LNCaP clone FGC (cell line): ENCODE data around the gene OGG1.
"Not testable (repeated sequence)": the region's sequence is repeated elsewhere in the genome, so short reads cannot be mapped to it uniquely, and the experiment has no call there.

Source experiments
- DNase-seq: peaks from one replicate; pipeline ENCODE4 v3.0.0-alpha.2; 2011; ENCODE audit warnings: low read depth
- H3K4me3 ChIP-seq: 2 replicates; pipeline ENCODE4 v1.5.1; 2011; ENCODE audit warnings: mild to moderate bottlenecking, low read depth, low read length, control low read depth
- TF ChIP-seq, protein P1 (sequence below): IDR thresholded peaks from 2 replicates; pipeline ENCODE4 v1.5.1; 2012; ENCODE audit warnings: mild to moderate bottlenecking; ENCODE audit not compliant: control insufficient read depth, insufficient read depth; ENCODE audit errors: extremely low read depth

OGG1 gene

DNA sequence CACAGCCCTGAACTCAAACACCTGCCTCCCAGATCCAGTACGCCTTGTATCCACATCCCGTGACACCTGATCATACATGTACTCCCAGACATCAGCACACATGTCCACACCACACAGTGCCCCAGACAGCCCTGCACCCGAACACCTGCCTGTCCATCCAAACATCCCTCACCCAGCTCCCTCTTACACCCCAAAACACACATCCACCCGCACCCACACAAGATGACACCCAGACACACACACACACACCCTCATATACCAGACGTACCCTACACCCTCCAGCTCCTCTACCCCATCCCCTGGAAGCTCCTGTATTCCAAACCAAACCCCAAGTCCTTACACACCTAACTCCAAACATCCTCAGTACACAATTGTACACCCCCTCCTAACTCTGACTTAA, 19.3 kb downstream of the OGG1 start:
- H3K4me3 ChIP-seq, result peak overlapping the region; percentile 70
- TF ChIP-seq, protein P1, sequence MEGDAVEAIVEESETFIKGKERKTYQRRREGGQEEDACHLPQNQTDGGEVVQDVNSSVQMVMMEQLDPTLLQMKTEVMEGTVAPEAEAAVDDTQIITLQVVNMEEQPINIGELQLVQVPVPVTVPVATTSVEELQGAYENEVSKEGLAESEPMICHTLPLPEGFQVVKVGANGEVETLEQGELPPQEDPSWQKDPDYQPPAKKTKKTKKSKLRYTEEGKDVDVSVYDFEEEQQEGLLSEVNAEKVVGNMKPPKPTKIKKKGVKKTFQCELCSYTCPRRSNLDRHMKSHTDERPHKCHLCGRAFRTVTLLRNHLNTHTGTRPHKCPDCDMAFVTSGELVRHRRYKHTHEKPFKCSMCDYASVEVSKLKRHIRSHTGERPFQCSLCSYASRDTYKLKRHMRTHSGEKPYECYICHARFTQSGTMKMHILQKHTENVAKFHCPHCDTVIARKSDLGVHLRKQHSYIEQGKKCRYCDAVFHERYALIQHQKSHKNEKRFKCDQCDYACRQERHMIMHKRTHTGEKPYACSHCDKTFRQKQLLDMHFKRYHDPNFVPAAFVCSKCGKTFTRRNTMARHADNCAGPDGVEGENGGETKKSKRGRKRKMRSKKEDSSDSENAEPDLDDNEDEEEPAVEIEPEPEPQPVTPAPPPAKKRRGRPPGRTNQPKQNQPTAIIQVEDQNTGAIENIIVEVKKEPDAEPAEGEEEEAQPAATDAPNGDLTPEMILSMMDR, result no peak
- no peak for DNase-seq

DNA sequence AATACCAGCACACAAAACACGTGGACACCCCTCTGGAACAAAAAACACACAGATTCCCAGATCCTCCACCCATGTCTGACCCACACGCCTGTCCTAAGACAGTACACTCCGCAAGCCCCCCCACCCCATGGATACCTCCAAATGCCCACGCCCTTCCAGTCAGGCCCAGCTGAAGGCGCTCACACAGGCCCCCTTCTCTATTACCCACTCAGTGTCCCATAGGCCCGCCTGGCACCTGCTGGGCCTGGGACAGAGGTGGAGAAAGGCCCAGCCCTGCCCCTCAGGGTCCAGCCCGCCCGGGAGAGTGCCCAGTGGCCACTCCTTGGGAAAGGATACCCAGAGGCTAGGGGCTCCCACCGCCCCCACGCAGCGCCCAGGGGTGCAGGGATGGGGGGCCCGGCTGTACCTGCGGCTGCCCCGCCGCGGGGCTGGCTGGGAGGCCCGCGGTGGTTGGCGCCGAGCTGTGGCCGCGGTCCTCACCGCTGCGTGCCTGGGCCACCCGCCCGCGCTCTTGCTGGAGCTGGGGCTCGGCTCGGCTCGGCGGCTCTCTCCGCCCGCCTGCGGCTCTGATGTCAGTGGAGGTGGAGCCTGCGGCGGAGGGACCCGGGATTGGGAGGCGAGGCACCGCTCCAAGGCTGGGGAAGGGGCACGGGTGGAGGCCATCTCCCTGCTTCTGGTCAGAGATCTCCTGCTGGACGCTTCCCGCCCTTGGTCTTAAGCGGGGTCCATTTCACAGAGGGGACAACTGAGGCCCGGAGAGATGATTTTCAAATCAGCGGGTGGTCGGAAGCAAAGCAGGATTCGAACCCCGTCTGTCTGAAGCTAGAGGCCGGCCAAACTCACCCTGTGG, 19.9 kb downstream of the OGG1 start, which contains the start of gene CAMK1:
CAMK1 (minus strand) TSS at position 522 of the 850 bp plus-strand sequence. CDS start 2,198 bp downstream, outside the sequence.
- no peak for DNase-seq
- peak within 1 kb of the TSS; percentile 70 for H3K4me3 ChIP-seq
- TF ChIP-seq, protein P1, result no peak

DNA sequence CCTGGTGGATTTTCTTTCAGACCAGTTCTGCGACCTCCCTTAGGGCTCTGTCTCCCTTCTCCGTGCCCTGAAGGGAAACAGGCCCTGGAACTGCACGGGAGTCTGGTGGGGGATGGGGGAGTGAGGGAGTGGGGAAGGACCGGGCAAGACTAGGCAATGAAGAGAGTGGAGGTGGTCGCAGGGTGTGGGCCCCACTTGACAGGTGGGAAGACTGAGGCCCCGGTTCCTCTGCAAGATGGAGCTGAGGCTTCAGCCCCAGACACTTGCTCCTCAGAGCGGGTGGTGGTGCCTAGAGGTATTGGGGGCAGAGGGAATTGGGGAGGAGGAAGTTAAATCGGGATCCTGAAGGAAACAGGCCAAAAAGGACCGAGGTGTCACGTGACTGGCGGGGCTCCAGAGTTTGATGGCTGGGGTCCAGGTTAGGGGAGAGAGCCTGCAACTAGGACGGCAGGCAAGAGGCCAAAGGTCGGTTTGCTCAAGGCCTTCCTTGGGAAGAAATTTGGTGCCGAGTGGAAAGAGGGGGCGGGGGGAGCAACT, 20.6 kb downstream of the OGG1 start:
- TF ChIP-seq, protein P1, result no peak
- DNase-seq, result peak; percentile 69
- H3K4me3 ChIP-seq, result peak overlapping the region; percentile 70

DNA sequence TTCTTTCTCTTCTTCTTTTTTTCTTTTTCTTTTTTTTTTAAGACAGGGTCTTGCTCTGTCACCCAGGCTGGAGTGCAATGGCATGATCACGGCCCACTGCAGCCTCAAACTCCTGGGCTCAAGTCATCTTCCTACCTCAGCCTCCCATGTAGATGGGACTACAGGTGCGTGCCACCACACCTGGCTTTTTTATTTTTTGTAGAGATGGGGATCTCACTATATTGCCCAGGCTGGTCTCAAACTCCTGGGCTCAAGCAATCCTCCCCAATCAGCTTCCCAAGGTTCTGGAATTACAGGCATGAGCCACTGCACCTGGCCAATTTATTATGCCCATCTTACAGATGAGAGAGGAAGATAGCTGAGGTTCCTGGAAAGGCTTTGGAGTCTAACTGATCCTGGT, 21.3 kb downstream of the OGG1 start:
- H3K4me3 ChIP-seq, DNase-seq: not testable (repeated sequence)

DNA sequence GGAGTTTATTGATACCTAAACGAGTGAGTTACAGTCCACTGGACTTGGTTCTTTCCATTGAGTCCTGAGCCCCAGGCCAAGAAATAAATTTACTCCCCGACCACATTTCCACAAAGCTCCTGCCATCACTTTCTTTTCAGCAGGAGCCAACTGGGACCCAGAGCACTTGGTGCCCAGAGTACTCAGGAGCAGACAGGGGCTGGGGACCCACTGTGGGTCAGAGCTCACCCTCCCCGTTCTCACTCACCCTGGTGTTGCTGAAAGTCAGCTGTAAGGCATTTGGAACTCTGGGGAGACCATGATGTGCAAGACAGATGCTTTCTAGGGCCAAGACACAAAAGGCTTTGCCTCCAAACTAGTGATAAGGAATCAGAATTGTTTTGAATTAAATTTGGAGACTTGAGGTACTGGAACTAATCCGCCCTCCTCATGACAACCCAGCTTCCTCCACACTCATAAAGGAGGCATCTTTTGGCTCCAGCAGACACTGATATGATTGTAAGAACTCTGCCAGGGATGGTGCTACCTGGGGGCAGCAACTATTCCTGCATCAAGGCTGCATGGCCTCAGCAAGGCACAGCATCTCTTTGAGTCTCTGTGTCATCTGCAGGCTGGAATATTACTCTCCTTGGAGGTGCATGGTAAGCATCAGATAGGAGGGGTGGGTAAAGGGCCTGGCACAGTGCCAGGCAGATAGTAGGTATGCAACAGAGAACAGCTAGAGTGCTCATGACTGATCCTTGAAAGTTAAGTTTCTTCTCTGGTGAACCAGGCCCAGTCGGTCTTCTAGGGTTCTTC, 27.3 kb downstream of the OGG1 start:
- no peak overlapping the region for H3K4me3 ChIP-seq
- no peak for DNase-seq
- TF ChIP-seq, protein P1, result no peak

DNA sequence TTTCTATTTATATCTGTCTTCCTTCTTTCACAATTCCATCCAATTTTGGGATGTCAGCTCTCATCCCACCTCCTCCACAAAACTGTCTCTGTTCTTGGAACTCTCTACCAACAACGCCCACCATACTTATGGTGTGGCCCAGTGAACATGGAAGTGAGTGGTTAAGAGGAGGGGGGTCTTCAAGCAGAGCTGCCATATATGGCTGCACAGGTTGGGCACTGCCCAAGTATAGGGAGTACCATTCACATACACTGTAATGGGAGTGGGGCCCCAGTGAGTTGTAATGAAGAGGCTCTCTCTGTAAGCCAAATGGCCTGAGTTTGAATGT, 27.9 kb downstream of the OGG1 start:
- TF ChIP-seq, protein P1, result no peak

More for the DNA sequence above, 27.9 kb downstream of the OGG1 start:
- H3K4me3 ChIP-seq, result no peak overlapping the region
- DNase-seq, result no peak
